Activated T-cell treated with anti-CD3 and anti-CD28 coated beads, Interleukin-2, amount 50 U/mL, for 48 hours (primary cell): ENCODE results near the gene SF3A1.

Experiments
- DNase-seq, 2 experiments: peaks; one replicate each; pipeline ENCODE4 v3.0.0-alpha.2; 2020

SF3A1 gene

GRCh38 chr22:30385942-30386341 lies 29.2 kb upstream of the SF3A1 start:
- no peak for DNase-seq

- no peak for DNase-seq
Observed at GRCh38 chr22:30383061-30383460, 26.4 kb upstream of the SF3A1 start.

GRCh38 chr22:30382340-30382739 lies 25.6 kb upstream of the SF3A1 start:
- DNase-seq: no peak

GRCh38 chr22:30381264-30381663 lies 24.6 kb upstream of the SF3A1 start:
- peak; percentile 54 to 63 for DNase-seq

- DNase-seq: no peak
Observed at GRCh38 chr22:30380011-30380410, 23.3 kb upstream of the SF3A1 start.

GRCh38 chr22:30375312-30375849 lies 18.7 kb upstream of the SF3A1 start:
- no peak for DNase-seq

- no peak for DNase-seq
Observed at GRCh38 chr22:30373331-30374325, 16.9 kb upstream of the SF3A1 start.

- DNase-seq: no peak
Observed at GRCh38 chr22:30372915-30373314, 16.2 kb upstream of the SF3A1 start.

GRCh38 chr22:30371981-30372380 lies 15.3 kb upstream of the SF3A1 start:
- no peak for DNase-seq

GRCh38 chr22:30371321-30371720 lies 14.6 kb upstream of the SF3A1 start:
- DNase-seq: no peak

- no peak for DNase-seq
Observed at GRCh38 chr22:30370641-30371230, 14.0 kb upstream of the SF3A1 start.

- DNase-seq: no peak
Observed at GRCh38 chr22:30368420-30368819, 11.7 kb upstream of the SF3A1 start.

GRCh38 chr22:30365891-30366290 lies 9.2 kb upstream of the SF3A1 start:
- no peak for DNase-seq

- DNase-seq: no peak
Observed at GRCh38 chr22:30362651-30363281, 6.1 kb upstream of the SF3A1 start.

GRCh38 chr22:30361916-30362650 lies 5.4 kb upstream of the SF3A1 start:
- no peak for DNase-seq

GRCh38 chr22:30358541-30358940 lies 1.8 kb upstream of the SF3A1 start:
- DNase-seq: no peak

- DNase-seq: no peak
Observed at GRCh38 chr22:30357650-30358215, 1.0 kb upstream of the SF3A1 start.

GRCh38 chr22:30357236-30357570 lies 509 bp upstream of the SF3A1 start:
- no peak for DNase-seq

GRCh38 chr22:30354644-30355043 lies 2.0 kb downstream of the SF3A1 start:
- no peak for DNase-seq

- DNase-seq: no peak
Observed at GRCh38 chr22:30351226-30351625, 5.5 kb downstream of the SF3A1 start.

GRCh38 chr22:30348809-30349208 lies 7.9 kb downstream of the SF3A1 start:
- DNase-seq: no peak

- DNase-seq: no peak
Observed at GRCh38 chr22:30348404-30348803, 8.3 kb downstream of the SF3A1 start.
